Measurements from ENCODE around the gene RTN4R.

RTN4R gene

GRCh38 chr22:20243537-20244249 is 24.4 kb downstream of the RTN4R start:
- no peak for TF ChIP-seq Cebpa-rat (IDR thresholded peaks at IDR 0.05)
- H3K9me3 ChIP-seq (replicated peaks in 1 of 11): no peaks in the 10 kb centered on the region
- H3K36me3 ChIP-seq: peaks cover 0 to 19% (median 0%) of the 10 kb centered on the region in 11 experiments; a peak in 9 of 22 replicates
- H3K4me2 ChIP-seq: peak overlapping the region; percentile 85 to 100 (median 98)
- peaks cover 85 to 100% (median 100%) of the 10 kb centered on the region in 10 experiments for H3K4me1 ChIP-seq
- peaks cover 0 to 33% (median 0%) of the 10 kb centered on the region in 11 experiments; a peak in 8 of 22 replicates for H4K20me1 ChIP-seq
- peak overlapping the region; percentile 27 to 59 (median 46); a peak in 16 of 20 replicates for H3K4me3 ChIP-seq
- peak overlapping the region; percentile 18 to 94 (median 78); a peak in 21 of 22 replicates for H3K27ac ChIP-seq
- H3K27me3 ChIP-seq: no peaks in the 10 kb centered on the region
- H3K9ac ChIP-seq: peak overlapping the region in 10 of 11 experiments; percentile 40 to 83 (median 67); a peak in 19 of 22 replicates

GRCh38 chr22:20243176-20243536 is 25.0 kb downstream of the RTN4R start:
- Histone ChIP-seq H3K9ac (peak overlapping the region in 10 of 11 experiments; percentile 40 to 83 (median 67); a peak in 19 of 22 replicates), H3K27me3 (no peaks in the 10 kb centered on the region), H3K4me2 (peak overlapping the region; percentile 85 to 100 (median 98)), H3K27ac (peak overlapping the region; percentile 18 to 94 (median 74); a peak in 21 of 22 replicates), H3K4me1 (peaks cover 90 to 100% (median 100%) of the 10 kb centered on the region in 10 experiments), H3K9me3 (replicated peaks in 1 of 11) (no peaks in the 10 kb centered on the region), H4K20me1 (peaks cover 0 to 31% (median 0%) of the 10 kb centered on the region in 11 experiments; a peak in 7 of 22 replicates), H3K4me3 (peak overlapping the region; percentile 27 to 59 (median 46); a peak in 15 of 20 replicates), H3K36me3 (peaks cover 0 to 19% (median 0%) of the 10 kb centered on the region in 11 experiments; a peak in 9 of 22 replicates)
- TF ChIP-seq Cebpa-rat (IDR thresholded peaks at IDR 0.05): no peak

GRCh38 chr22:20242393-20243175 is 25.5 kb downstream of the RTN4R start:
- Histone ChIP-seq H3K36me3 (peaks cover 0 to 19% (median 0%) of the 10 kb centered on the region in 11 experiments; a peak in 9 of 22 replicates), H3K27ac (peak overlapping the region in 10 of 11 experiments; percentile 46 to 94 (median 80); a peak in 18 of 22 replicates), H3K4me2 (peak overlapping the region; percentile 85 to 100 (median 98)), H3K4me1 (peaks cover 96 to 100% (median 100%) of the 10 kb centered on the region in 10 experiments), H3K9me3 (replicated peaks in 1 of 11) (no peaks in the 10 kb centered on the region), H4K20me1 (peaks cover 0 to 26% (median 0%) of the 10 kb centered on the region in 11 experiments; a peak in 7 of 22 replicates), H3K4me3 (peak overlapping the region in 7 of 10 experiments; percentile 43 to 59 (median 47); a peak in 9 of 20 replicates), H3K9ac (peak overlapping the region in 9 of 11 experiments; percentile 60 to 85 (median 75); a peak in 17 of 22 replicates), H3K27me3 (no peaks in the 10 kb centered on the region)
- TF ChIP-seq Cebpa-rat (IDR thresholded peaks at IDR 0.05): no peak

- Histone ChIP-seq H3K27me3 (no peaks in the 10 kb centered on the region), H3K27ac (peak overlapping the region in 8 of 11 experiments; percentile 7 to 94 (median 82); a peak in 14 of 22 replicates), H3K4me3 (peak overlapping the region in 1 of 10 experiments; percentile 3; a peak in 1 of 20 replicates), H4K20me1 (peaks cover 0 to 20% (median 0%) of the 10 kb centered on the region in 11 experiments; a peak in 6 of 22 replicates), H3K4me2 (peak overlapping the region; percentile 85 to 100 (median 98); a peak in 21 of 22 replicates), H3K4me1 (peaks cover 99 to 100% (median 100%) of the 10 kb centered on the region in 10 experiments), H3K36me3 (peaks cover 0 to 19% (median 0%) of the 10 kb centered on the region in 11 experiments; a peak in 9 of 22 replicates), H3K9me3 (replicated peaks in 1 of 11) (no peaks in the 10 kb centered on the region), H3K9ac (peak overlapping the region in 8 of 11 experiments; percentile 70 to 85 (median 77); a peak in 14 of 22 replicates)
- no peak for TF ChIP-seq Cebpa-rat (IDR thresholded peaks at IDR 0.05)
Measured at GRCh38 chr22:20241579-20242392, 26.3 kb downstream of the RTN4R start.

GRCh38 chr22:20240900-20241299 is 27.2 kb downstream of the RTN4R start:
- Histone ChIP-seq H3K27ac (peak overlapping the region in 8 of 11 experiments; percentile 75 to 95 (median 88); a peak in 16 of 22 replicates), H4K20me1 (peaks cover 0 to 12% (median 0%) of the 10 kb centered on the region in 11 experiments; a peak in 5 of 22 replicates), H3K4me3 (peak overlapping the region in 2 of 10 experiments; percentile 1 to 27; a peak in 2 of 20 replicates), H3K27me3 (no peaks in the 10 kb centered on the region), H3K4me2 (peak overlapping the region; percentile 85 to 100 (median 98)), H3K4me1 (peaks cover 98 to 100% (median 100%) of the 10 kb centered on the region in 10 experiments), H3K9me3 (replicated peaks in 1 of 11) (no peaks in the 10 kb centered on the region), H3K9ac (peak overlapping the region in 10 of 11 experiments; percentile 9 to 85 (median 74); a peak in 18 of 22 replicates), H3K36me3 (peaks cover 0 to 19% (median 0%) of the 10 kb centered on the region in 11 experiments; a peak in 9 of 22 replicates)
- no peak for TF ChIP-seq Cebpa-rat (IDR thresholded peaks at IDR 0.05)

GRCh38 chr22:20240447-20240764 is 27.7 kb downstream of the RTN4R start:
- H3K9ac ChIP-seq: peak overlapping the region; percentile 9 to 85 (median 73); a peak in 20 of 22 replicates
- peak overlapping the region in 9 of 11 experiments; percentile 74 to 95 (median 84); a peak in 17 of 22 replicates for H3K27ac ChIP-seq
- H3K36me3 ChIP-seq: peaks cover 0 to 19% (median 0%) of the 10 kb centered on the region in 11 experiments; a peak in 9 of 22 replicates
- H3K4me1 ChIP-seq: peaks cover 93 to 100% (median 100%) of the 10 kb centered on the region in 10 experiments
- peak overlapping the region; percentile 85 to 100 (median 98) for H3K4me2 ChIP-seq
- no peaks in the 10 kb centered on the region for H3K27me3 ChIP-seq
- H4K20me1 ChIP-seq: peaks cover 0 to 7% (median 0%) of the 10 kb centered on the region in 11 experiments; a peak in 4 of 22 replicates
- peak overlapping the region in 8 of 10 experiments; percentile 45 to 63 (median 53); a peak in 10 of 20 replicates for H3K4me3 ChIP-seq
- H3K9me3 ChIP-seq (replicated peaks in 1 of 11): no peaks in the 10 kb centered on the region
- TF ChIP-seq Cebpa-rat (IDR thresholded peaks at IDR 0.05): no peak

GRCh38 chr22:20239676-20240446 is 28.3 kb downstream of the RTN4R start:
- TF ChIP-seq Cebpa-rat (IDR thresholded peaks at IDR 0.05): no peak
- peaks cover 87 to 100% (median 100%) of the 10 kb centered on the region in 10 experiments for H3K4me1 ChIP-seq
- H3K9me3 ChIP-seq (replicated peaks in 1 of 11): no peaks in the 10 kb centered on the region

More at GRCh38 chr22:20239676-20240446, 28.3 kb downstream of the RTN4R start:
- H3K4me3 ChIP-seq: peak overlapping the region in 9 of 10 experiments; percentile 28 to 63 (median 52); a peak in 16 of 20 replicates
- peaks cover 0 to 19% (median 0%) of the 10 kb centered on the region in 11 experiments; a peak in 9 of 22 replicates for H3K36me3 ChIP-seq
- H3K4me2 ChIP-seq: peak overlapping the region; percentile 85 to 100 (median 98)
- H3K27me3 ChIP-seq: no peaks in the 10 kb centered on the region
- peak overlapping the region; percentile 64 to 85 (median 73); a peak in 21 of 22 replicates for H3K9ac ChIP-seq
- H3K27ac ChIP-seq: peak overlapping the region; percentile 65 to 95 (median 81); a peak in 21 of 22 replicates
- H4K20me1 ChIP-seq: peaks cover 0 to 5% (median 0%) of the 10 kb centered on the region in 11 experiments; a peak in 2 of 22 replicates

Measured in BLaER1 treated with 17β-estradiol and CSF1 and Interleukin-3, amounts not matched to agents 10 nM and 100 nM (cell line).